Astrocyte of the spinal cord (primary cell): ENCODE measurements around the gene IPO11.
"Not testable (repeated sequence)": the region's sequence is repeated elsewhere in the genome, so short reads cannot be mapped to it uniquely, and the experiment has no call there.

Source experiments
- DNase-seq: peaks from one replicate; pipeline ENCODE4 v3.0.0; 2011; ENCODE audit warnings: low read depth, low spot score
- H3K4me3 ChIP-seq: 2 replicates; pipeline ENCODE4 v1.5.1; 2011; ENCODE audit warnings: low read depth, mild to moderate bottlenecking, low read length, moderate library complexity
- in situ Hi-C: cut with HindIII; loops from 2 replicates; pipeline ENCODE4 v1.10.0; 2017; ENCODE audit warnings: low sequenced_read_pairs
- TF ChIP-seq, protein P1 (sequence below): IDR thresholded peaks from 2 replicates; pipeline ENCODE4 v1.5.1; 2012; ENCODE audit warnings: low read depth, mild to moderate bottlenecking, low read length, inconsistent platforms

Gene IPO11

DNA sequence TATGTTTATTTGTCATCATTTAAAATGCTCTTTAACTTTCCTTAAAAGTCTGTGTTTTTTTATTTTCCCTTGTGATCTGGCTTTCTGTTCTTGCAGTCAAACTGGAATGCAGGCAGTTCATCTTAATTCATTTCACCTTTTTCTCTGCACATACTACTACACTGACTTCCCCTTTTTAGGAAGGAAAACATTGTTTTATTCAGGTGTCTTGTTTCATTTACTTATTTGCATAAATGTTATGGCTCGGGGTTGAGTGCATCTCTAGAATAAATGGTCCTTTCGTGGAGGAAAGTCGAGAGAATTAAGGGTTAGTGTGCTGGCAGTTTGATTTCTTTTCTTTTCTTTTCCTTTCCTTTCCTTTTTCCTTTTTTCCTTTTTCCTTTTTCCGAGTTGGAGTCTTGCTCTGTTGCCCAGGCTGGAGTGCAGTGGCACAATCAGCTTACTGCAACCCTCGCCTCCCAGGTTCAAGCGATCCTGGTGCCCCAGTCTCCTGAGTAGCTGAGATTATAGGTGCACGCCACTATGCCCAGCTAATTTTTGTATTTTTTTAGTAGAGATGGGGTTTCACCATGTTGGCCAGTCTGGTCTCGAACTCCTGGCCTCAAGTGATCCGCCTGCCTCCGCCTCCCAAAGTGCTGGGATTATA, 90.0 kb downstream of the IPO11 start:
- no peak overlapping the region for H3K4me3 ChIP-seq
- in situ Hi-C loops: no loop called here
- TF ChIP-seq, protein P1, sequence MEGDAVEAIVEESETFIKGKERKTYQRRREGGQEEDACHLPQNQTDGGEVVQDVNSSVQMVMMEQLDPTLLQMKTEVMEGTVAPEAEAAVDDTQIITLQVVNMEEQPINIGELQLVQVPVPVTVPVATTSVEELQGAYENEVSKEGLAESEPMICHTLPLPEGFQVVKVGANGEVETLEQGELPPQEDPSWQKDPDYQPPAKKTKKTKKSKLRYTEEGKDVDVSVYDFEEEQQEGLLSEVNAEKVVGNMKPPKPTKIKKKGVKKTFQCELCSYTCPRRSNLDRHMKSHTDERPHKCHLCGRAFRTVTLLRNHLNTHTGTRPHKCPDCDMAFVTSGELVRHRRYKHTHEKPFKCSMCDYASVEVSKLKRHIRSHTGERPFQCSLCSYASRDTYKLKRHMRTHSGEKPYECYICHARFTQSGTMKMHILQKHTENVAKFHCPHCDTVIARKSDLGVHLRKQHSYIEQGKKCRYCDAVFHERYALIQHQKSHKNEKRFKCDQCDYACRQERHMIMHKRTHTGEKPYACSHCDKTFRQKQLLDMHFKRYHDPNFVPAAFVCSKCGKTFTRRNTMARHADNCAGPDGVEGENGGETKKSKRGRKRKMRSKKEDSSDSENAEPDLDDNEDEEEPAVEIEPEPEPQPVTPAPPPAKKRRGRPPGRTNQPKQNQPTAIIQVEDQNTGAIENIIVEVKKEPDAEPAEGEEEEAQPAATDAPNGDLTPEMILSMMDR: no peak
- no peak for DNase-seq

DNA sequence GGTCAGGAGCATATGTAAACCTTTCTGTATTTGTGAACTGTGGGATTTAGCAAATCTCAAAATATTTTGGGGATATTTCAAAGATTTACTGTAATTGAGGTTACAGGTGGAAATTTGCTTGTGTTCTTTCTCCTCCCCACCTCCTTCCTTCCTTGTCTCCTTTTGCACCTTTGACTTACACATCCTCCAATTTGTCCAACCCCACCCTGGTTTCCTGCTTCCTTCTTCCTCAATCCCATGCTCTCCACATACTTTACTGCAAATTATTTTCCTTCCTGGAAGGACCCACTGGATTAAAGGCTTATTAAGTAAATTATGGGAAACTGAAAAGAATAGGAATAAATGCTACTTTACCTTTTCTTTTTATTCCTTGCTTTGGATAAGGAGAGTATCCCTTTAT, 91.6 kb downstream of the IPO11 start:
- in situ Hi-C loops: no loop called here
- DNase-seq: no peak
- H3K4me3 ChIP-seq: no peak overlapping the region
- TF ChIP-seq, protein P1: no peak

DNA sequence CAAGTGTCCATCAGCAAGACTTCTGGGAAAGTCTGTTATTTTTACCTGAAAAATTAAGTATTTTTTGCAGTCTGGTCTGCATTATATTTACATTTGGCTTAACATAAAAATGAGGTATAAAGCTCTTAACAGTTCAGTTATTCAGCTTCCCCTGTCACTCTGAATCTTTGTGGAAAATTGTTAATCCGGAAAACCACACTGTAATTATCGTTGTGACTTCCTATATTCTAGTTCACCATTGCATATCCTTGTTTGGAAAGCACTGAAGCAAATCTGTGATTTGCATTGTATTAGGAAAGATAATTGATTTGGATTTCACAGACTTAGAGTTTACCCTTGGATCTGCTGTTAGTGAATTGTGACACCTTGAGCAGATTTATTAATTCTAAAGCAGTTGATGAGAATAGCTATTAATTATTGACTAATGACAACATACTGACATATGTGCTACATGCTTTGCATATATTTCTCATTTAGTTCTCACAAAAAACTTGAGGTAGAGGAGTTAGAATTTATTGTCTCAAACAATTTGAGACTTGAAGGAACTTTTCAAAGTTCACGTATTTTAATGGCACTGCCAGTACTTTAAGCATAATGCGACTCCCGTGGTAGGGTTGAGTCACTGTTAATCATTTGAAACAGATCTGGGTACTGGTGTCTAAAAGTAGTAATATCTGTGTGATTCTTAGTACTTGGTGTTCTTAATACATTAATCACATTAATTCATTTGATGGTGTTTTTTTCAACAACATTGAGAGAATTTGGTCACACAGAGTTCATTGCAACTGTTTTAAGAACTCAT, 94.3 kb downstream of the IPO11 start:
- DNase-seq: no peak
- no peak overlapping the region for H3K4me3 ChIP-seq
- in situ Hi-C loops: no loop called here
- TF ChIP-seq, protein P1: no peak

DNA sequence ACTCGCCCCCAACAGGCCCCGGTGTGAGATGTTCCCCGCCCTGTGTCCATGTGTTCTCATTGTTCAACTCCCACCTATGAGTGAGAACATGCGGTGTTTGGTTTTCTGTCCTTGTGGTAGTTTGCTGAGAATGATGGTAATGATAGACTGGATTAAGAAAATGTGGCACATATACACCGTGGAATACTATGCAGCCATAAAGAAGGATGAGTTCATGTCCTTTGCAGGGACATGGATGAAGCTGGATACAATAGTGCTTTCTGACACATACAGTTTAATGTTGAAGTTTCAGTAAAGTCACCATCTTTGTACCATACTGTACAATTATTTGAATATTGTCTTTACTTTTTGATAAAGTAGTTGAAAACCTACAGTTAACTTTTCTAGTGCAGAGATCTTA, 96.2 kb downstream of the IPO11 start:
- DNase-seq, H3K4me3 ChIP-seq, in situ Hi-C loops: not testable (repeated sequence)

DNA sequence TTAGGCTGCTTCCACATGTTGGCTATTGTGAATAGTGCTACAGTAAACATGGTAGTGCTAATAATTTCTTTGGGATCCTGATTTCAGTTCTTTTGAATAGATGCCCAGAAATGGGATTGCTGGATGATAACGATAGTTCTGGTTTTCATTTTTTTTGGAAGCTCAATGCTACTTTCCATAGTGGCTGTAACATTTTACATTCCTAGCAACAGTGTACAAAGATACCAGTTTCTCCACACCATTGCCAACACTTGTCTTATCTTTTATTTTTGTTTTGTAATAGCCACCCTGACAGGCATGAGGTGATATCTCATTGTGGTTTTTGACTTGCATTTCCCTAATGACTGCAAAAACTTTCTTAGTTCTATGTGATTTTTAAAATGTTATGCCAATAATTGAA, 97.2 kb downstream of the IPO11 start:
- H3K4me3 ChIP-seq: no peak overlapping the region
- no peak for DNase-seq
- in situ Hi-C loops: no loop called here
- TF ChIP-seq, protein P1: no peak

DNA sequence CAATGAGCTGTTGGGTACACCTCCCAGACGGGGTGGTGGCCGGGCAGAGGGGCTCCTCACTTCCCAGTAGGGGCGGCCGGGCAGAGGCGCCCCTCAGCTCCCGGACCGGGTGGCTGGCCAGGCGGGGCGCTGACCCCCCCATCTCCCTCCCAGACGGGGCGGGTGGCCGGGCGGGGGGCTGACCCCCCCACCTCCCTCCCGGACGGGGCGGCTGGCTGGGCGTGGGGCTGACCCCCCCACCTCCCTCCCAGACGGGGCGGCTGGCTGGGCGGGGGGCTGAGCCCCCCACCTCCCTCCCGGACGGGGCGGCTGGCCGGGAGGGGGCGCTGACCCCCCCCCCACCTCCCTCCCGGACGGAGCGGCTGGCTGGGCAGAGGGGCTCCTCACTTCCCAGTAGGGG, 100.5 kb downstream of the IPO11 start:
- DNase-seq, H3K4me3 ChIP-seq, in situ Hi-C loops: not testable (repeated sequence)

DNA sequence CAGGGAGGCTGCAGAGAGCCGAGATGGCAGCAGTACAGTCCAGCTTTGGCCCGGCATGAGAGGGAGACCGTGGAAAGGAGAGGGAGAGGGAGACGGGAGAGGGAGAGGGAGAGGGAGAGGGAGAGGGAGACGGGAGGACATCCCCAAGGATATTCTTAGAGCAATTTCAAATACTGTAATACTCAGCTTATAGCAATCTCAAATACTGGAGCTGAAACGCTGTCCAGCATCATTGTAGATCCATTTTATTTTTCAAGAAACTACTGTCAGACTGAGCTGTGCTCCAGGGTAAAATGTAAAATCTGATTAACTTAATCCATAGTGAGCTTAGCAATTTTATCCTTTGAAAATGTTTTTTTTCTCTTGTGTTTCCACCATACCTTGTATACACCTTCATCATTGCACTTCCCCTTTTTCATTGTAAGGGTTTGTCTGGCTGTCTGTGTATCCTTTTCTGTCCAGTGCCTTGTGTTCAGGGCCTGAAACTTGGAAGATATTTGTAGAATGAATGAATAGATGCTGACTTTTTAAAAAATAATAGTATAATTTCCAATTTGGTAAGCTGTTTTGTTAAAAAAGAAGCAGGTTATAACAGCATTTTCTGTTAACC, 102.1 kb downstream of the IPO11 start:
- in situ Hi-C loops: no loop called here
- no peak for DNase-seq
- H3K4me3 ChIP-seq: no peak overlapping the region
- TF ChIP-seq, protein P1: no peak

DNA sequence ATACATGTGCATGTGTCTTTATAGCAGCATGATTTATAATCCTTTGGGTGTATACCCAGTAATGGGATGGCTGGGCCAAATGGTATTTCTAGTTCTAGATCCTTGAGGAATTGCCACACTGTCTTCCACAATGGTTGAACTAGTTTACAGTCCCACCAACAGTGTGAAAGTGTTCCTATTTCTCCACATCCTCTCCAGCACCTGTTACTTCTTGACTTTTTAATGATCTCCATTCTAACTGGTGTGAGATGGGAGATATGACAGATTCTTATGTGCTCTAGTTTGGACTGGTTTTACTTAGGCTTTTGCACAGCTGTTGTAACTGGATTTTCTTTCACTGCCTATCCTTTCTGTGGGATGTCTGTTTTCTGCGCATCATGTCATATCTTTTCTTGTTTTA, 108.2 kb downstream of the IPO11 start:
- in situ Hi-C loops, H3K4me3 ChIP-seq, DNase-seq: not testable (repeated sequence)
